Neural cell (in vitro differentiated cells): ENCODE measurements around the gene TBC1D8. TPM values are rescaled to one million over a fixed set of nuclear protein-coding genes. Genes with fewer than 3 reads are reported as not detected.
A peak's percentile ranks its signal among the peaks of the same experiment; 100 is the strongest.

Source experiments
- H2AFZ ChIP-seq: fragments of 200-600, 300-800 bp; sonication (generic), shearing (Covaris generic); 2 replicates; pipeline ENCODE4 v1.6.0; 2014; ENCODE audit warnings: low read depth, mild to moderate bottlenecking, antibody characterized with exemption, low read length, moderate library complexity
- H3F3A ChIP-seq: fragments of 200-600 bp; shearing (Covaris generic); 2 replicates; pipeline ENCODE4 v1.6.1; 2016; ENCODE audit warnings: mild to moderate bottlenecking, moderate library complexity, mixed read lengths, antibody characterized with exemption, low read length; ENCODE audit not compliant: insufficient read depth, poor library complexity, severe bottlenecking
- H3K27ac ChIP-seq: fragments of 200-600, 300-800 bp; sonication (generic), shearing (Covaris generic); 2 replicates; pipeline ENCODE4 v1.5.1; 2014; ENCODE audit warnings: mild to moderate bottlenecking, low read length, moderate library complexity
- H3K27me3 ChIP-seq: fragments of 300-800, 200-600 bp; sonication (generic), shearing (Covaris generic); 2 replicates; pipeline ENCODE4 v1.6.0; 2014; ENCODE audit warnings: mild to moderate bottlenecking, low read depth, low read length, moderate library complexity; ENCODE audit not compliant: insufficient read depth
- H3K36me3 ChIP-seq: fragments of 300-800, 200-600 bp; sonication (generic), shearing (Covaris generic); 2 replicates; pipeline ENCODE4 v1.5.1; 2014; ENCODE audit warnings: mild to moderate bottlenecking, antibody characterized with exemption, low read length, moderate library complexity; ENCODE audit not compliant: insufficient read depth
- H3K4me2 ChIP-seq: fragments of 300-800, 200-600 bp; sonication (generic), shearing (Covaris generic); 2 replicates; pipeline ENCODE4 v1.6.0; 2014; ENCODE audit warnings: mild to moderate bottlenecking, low read length
- H3K4me3 ChIP-seq: fragments of 300-800, 200-600 bp; sonication (generic), shearing (Covaris generic); 2 replicates; pipeline ENCODE4 v1.5.1; 2014; ENCODE audit warnings: mild to moderate bottlenecking, low read length, moderate library complexity
- H3K79me2 ChIP-seq: fragments of 200-600 bp; shearing (Covaris generic); replicated peaks from 2 replicates; pipeline ENCODE4 v1.6.0; 2014; ENCODE audit warnings: mild to moderate bottlenecking, low read length, moderate library complexity; ENCODE audit not compliant: insufficient read depth
- H3K9ac ChIP-seq: fragments of 300-800, 200-600 bp; sonication (generic), shearing (Covaris generic); 2 replicates; pipeline ENCODE4 v1.6.1; 2016; ENCODE audit warnings: mild to moderate bottlenecking, low read length, mixed read lengths
- H3K9me2 ChIP-seq: fragments of 200-600 bp; shearing (Covaris generic); 2 replicates; pipeline ENCODE4 v1.6.1; 2016; ENCODE audit warnings: mild to moderate bottlenecking, low read length, mixed read lengths; ENCODE audit not compliant: insufficient read depth
- H3K9me3 ChIP-seq: fragments of 200-600, 300-800 bp; sonication (generic), shearing (Covaris generic); 2 replicates; pipeline ENCODE4 v1.6.1; 2016; ENCODE audit warnings: mild to moderate bottlenecking, mixed run types, low read length, moderate library complexity, mixed read lengths
- H4K20me1 ChIP-seq: fragments of 200-600 bp; shearing (Covaris generic); 2 replicates; pipeline ENCODE4 v1.6.1; 2016; ENCODE audit warnings: mild to moderate bottlenecking, mixed run types; ENCODE audit not compliant: insufficient read depth
- EP300 ChIP-seq: fragments of 450-650 bp; conservative IDR thresholded peaks from 2 replicates; pipeline ENCODE4 v1.6.1; 2014; ENCODE audit warnings: antibody characterized with exemption, mild to moderate bottlenecking, moderate library complexity; ENCODE audit not compliant: poor library complexity, severe bottlenecking
- EZH2 ChIP-seq: fragments of 200-600, 300-800 bp; shearing (Covaris generic), sonication (generic); IDR thresholded peaks from 2 replicates; pipeline ENCODE4 v1.6.1; 2014; ENCODE audit warnings: antibody characterized with exemption, low read length, borderline replicate concordance, mild to moderate bottlenecking; ENCODE audit not compliant: insufficient read depth, poor library complexity, severe bottlenecking
- MXI1 ChIP-seq: fragments of 450-650 bp; conservative IDR thresholded peaks from 2 replicates; pipeline ENCODE4 v1.6.1; 2014; ENCODE audit warnings: antibody characterized with exemption, mild to moderate bottlenecking; ENCODE audit not compliant: poor library complexity, severe bottlenecking
- POLR2AphosphoS5 ChIP-seq: IDR thresholded peaks from 2 replicates; pipeline ENCODE4 v1.6.1; 2012
- RAD21 ChIP-seq: fragments of 450-650 bp; conservative IDR thresholded peaks from 2 replicates; pipeline ENCODE4 v1.6.1; 2014; ENCODE audit warnings: antibody characterized with exemption, mild to moderate bottlenecking, moderate library complexity
- SMC3 ChIP-seq: fragments of 450-650 bp; conservative IDR thresholded peaks from 2 replicates; pipeline ENCODE4 v1.6.1; 2014; ENCODE audit warnings: antibody characterized with exemption, mild to moderate bottlenecking, moderate library complexity; ENCODE audit not compliant: poor library complexity
- TAF1 ChIP-seq: IDR thresholded peaks from 2 replicates; pipeline ENCODE4 v1.6.1; 2012; ENCODE audit warnings: low read depth
- polyA plus RNA-seq: library from polyadenylated mRNA; depleted of rRNA; stranded (reverse); fragments of >200 nt; gene quantifications from 2 replicates; pipeline ENCODE4 v1.2.3, GENCODE V29; 2014
- TF ChIP-seq, protein P1 (sequence below): fragments of 450-650 bp; IDR thresholded peaks from 2 replicates; pipeline ENCODE4 v1.5.1; 2014; ENCODE audit warnings: antibody characterized with exemption, mild to moderate bottlenecking, moderate library complexity; ENCODE audit not compliant: poor library complexity, severe bottlenecking
- TF ChIP-seq, protein P2 (sequence below): IDR thresholded peaks from 2 replicates; pipeline ENCODE4 v1.6.1; 2012; ENCODE audit warnings: borderline replicate concordance

The TBC1D8 gene
- polyA plus RNA-seq, 1 donor from 2014 or later = 5.3 TPM

DNA sequence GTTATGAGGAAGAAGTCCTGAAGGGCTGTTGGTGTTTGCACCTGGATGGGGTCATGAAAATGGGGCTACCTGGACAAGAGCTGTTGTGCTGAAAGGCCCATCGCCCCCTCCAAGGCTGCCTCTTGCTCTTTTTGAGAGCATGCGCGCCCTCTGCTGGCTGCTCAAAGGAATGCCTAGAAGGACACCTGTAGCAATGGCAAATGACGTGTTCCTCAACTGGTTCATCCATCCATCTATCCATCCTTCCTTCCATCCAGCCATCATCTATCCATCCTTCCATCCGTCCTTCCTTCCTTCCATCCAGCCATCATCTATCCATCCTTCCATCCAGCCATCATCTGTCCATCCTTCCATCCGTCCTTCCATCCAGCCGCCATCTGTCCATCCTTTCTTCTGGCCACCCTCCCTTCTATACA lies 166.3 kb downstream of the TBC1D8 start:
- Histone ChIP-seq H3K9ac (no peak overlapping the region), H3K36me3 (no peaks in the 10 kb centered on the region), H3K79me2 (no peaks in the 10 kb centered on the region), H3K9me3 (no peaks in the 10 kb centered on the region), H2AFZ (no peak overlapping the region), H3F3A (no peaks in the 10 kb centered on the region), H3K4me2 (no peak overlapping the region), H3K4me3 (no peak overlapping the region), H3K9me2 (no peaks in the 10 kb centered on the region), H4K20me1 (no peaks in the 10 kb centered on the region), H3K27ac (no peak overlapping the region), H3K27me3 (no peaks in the 10 kb centered on the region)
- TF ChIP-seq, protein P1, sequence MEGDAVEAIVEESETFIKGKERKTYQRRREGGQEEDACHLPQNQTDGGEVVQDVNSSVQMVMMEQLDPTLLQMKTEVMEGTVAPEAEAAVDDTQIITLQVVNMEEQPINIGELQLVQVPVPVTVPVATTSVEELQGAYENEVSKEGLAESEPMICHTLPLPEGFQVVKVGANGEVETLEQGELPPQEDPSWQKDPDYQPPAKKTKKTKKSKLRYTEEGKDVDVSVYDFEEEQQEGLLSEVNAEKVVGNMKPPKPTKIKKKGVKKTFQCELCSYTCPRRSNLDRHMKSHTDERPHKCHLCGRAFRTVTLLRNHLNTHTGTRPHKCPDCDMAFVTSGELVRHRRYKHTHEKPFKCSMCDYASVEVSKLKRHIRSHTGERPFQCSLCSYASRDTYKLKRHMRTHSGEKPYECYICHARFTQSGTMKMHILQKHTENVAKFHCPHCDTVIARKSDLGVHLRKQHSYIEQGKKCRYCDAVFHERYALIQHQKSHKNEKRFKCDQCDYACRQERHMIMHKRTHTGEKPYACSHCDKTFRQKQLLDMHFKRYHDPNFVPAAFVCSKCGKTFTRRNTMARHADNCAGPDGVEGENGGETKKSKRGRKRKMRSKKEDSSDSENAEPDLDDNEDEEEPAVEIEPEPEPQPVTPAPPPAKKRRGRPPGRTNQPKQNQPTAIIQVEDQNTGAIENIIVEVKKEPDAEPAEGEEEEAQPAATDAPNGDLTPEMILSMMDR = peak; percentile 97
- TF ChIP-seq SMC3 (peak; percentile 100), RAD21 (peak; percentile 98), EP300 (no peak)

DNA sequence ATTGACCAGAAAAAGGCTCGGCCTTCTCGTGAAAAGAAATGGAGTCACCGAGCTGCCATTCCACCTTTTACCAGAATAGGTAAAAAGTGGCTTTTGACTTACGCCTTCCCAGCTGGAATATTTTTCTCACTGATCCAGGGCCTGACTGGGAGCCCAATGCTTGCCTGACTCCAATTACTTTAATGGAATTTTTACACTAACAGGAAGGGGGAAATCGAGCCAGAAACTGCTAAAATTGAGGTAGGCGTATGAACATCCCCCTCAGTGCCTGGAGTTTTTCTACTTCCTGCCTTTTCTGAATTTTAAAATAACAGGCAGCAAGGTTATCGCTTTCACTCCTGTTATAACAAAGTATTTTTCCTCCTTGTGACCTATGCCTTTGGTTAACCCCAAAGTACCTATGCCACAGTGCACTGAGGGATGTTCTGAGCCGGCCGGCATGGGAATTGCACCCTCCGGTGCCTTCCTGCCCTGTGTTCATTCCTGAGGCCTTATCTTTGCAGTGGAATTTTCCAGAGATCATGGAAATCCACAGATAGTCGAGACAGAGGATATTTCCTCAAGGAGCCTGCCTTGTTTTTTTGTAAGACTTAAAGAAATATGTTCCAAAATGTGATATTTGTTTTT lies 167.4 kb downstream of the TBC1D8 start:
- TF ChIP-seq TAF1 = no peak
- TF ChIP-seq, protein P1 = no peak
- H3K27ac ChIP-seq = no peak overlapping the region
- no peak overlapping the region for H3K4me3 ChIP-seq
- no peaks in the 10 kb centered on the region for H3K36me3 ChIP-seq
- H3F3A ChIP-seq = no peaks in the 10 kb centered on the region
- H3K9me3 ChIP-seq = no peaks in the 10 kb centered on the region
- no peak overlapping the region for H3K9ac ChIP-seq
- H3K9me2 ChIP-seq = no peaks in the 10 kb centered on the region
- H4K20me1 ChIP-seq = no peaks in the 10 kb centered on the region
- no peak overlapping the region for H3K4me2 ChIP-seq
- no peaks in the 10 kb centered on the region for H3K27me3 ChIP-seq
- no peaks in the 10 kb centered on the region for H3K79me2 ChIP-seq
- no peak overlapping the region for H2AFZ ChIP-seq

DNA sequence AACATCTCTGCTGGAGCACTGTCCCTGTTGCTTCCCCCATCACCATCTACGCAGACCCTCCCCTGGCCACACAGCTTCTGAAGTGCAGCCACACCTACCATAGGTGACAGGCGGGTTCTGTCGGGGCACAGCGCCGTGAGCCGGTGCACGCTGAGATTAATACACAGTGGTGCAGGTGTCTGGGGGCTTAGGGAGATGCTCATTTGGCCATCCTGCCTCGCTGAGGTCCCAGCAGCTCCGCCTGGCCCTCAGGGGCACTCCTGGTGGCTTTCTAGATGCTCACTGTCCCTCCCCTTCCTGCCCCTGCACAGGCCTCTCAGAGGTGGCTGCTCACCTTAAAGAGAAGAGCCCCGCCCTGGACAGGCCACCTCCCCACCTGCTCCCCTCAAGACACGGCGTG lies 168.0 kb downstream of the TBC1D8 start:
- H3K27ac ChIP-seq = no peak overlapping the region
- no peak overlapping the region for H2AFZ ChIP-seq
- H3K36me3 ChIP-seq = no peaks in the 10 kb centered on the region
- no peaks in the 10 kb centered on the region for H3K79me2 ChIP-seq
- no peak for TF ChIP-seq SMC3
- TF ChIP-seq TAF1 = no peak
- TF ChIP-seq EP300 = no peak
- no peak for TF ChIP-seq MXI1
- no peak for TF ChIP-seq POLR2AphosphoS5
- no peak for TF ChIP-seq EZH2
- TF ChIP-seq, protein P1 = no peak
- TF ChIP-seq, protein P2, sequence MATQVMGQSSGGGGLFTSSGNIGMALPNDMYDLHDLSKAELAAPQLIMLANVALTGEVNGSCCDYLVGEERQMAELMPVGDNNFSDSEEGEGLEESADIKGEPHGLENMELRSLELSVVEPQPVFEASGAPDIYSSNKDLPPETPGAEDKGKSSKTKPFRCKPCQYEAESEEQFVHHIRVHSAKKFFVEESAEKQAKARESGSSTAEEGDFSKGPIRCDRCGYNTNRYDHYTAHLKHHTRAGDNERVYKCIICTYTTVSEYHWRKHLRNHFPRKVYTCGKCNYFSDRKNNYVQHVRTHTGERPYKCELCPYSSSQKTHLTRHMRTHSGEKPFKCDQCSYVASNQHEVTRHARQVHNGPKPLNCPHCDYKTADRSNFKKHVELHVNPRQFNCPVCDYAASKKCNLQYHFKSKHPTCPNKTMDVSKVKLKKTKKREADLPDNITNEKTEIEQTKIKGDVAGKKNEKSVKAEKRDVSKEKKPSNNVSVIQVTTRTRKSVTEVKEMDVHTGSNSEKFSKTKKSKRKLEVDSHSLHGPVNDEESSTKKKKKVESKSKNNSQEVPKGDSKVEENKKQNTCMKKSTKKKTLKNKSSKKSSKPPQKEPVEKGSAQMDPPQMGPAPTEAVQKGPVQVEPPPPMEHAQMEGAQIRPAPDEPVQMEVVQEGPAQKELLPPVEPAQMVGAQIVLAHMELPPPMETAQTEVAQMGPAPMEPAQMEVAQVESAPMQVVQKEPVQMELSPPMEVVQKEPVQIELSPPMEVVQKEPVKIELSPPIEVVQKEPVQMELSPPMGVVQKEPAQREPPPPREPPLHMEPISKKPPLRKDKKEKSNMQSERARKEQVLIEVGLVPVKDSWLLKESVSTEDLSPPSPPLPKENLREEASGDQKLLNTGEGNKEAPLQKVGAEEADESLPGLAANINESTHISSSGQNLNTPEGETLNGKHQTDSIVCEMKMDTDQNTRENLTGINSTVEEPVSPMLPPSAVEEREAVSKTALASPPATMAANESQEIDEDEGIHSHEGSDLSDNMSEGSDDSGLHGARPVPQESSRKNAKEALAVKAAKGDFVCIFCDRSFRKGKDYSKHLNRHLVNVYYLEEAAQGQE = no peak
- TF ChIP-seq RAD21 = no peak
- no peaks in the 10 kb centered on the region for H3F3A ChIP-seq
- H3K4me2 ChIP-seq = no peak overlapping the region
- no peaks in the 10 kb centered on the region for H3K9me3 ChIP-seq
- no peak overlapping the region for H3K9ac ChIP-seq
- H3K9me2 ChIP-seq = no peaks in the 10 kb centered on the region
- H3K4me3 ChIP-seq = no peak overlapping the region
- no peaks in the 10 kb centered on the region for H3K27me3 ChIP-seq
- H4K20me1 ChIP-seq = no peaks in the 10 kb centered on the region
